Kidney (tissue), 14 donors: Measurements from ENCODE around the gene NECAB2. TPM values are rescaled to one million over a fixed set of nuclear protein-coding genes. Genes with fewer than 3 reads are reported as not detected.

ENCODE experiments used
- DNase-seq, 5 donors: peaks; one replicate each; pipeline ENCODE4 v3.0.0-alpha.2; 2013 to 2020
- FAIRE-seq: peaks from 2 replicates; lab custom pipeline; 2012; peaks lifted over from hg19 to GRCh38; lab: Jason Lieb, UNC
- H3K27ac ChIP-seq, 2 donors: one replicate each; pipeline ENCODE4 v1.7.0; 2013; ENCODE audit warnings: low read depth in 2 of 2, low read length in 2 of 2, inconsistent platforms in 1 of 2
- H3K27me3 ChIP-seq: one replicate; pipeline ENCODE4 v1.7.1; 2013; ENCODE audit warnings: low read length, inconsistent platforms; ENCODE audit not compliant: control insufficient read depth, insufficient read depth
- H3K36me3 ChIP-seq, 3 donors: one replicate each; pipeline versions ENCODE4 v1.7.0 to v1.7.1; 2013; ENCODE audit warnings: low read length in 3 of 3, control low read depth in 1 of 3, inconsistent platforms in 1 of 3; ENCODE audit not compliant: insufficient read depth in 3 of 3, control insufficient read depth in 2 of 3
- H3K4me1 ChIP-seq, 3 donors: one replicate each; pipeline versions ENCODE4 v1.7.0 to v1.7.1; 2013; ENCODE audit warnings: low read length in 3 of 3, inconsistent platforms in 1 of 3, low read depth in 1 of 3; ENCODE audit not compliant: control insufficient read depth in 2 of 3, insufficient read depth in 2 of 3
- H3K4me3 ChIP-seq, 3 donors: one replicate each; pipeline versions ENCODE4 v1.7.0 to v1.8.1; 2013; ENCODE audit warnings: low read length in 3 of 3, control low read depth in 1 of 3, inconsistent platforms in 1 of 3
- H3K9ac ChIP-seq, 3 donors: one replicate each; pipeline versions ENCODE4 v1.7.0 to v1.7.1; 2013; ENCODE audit warnings: low read length in 3 of 3, control low read depth in 1 of 3, inconsistent platforms in 1 of 3
- H3K9me3 ChIP-seq, 3 donors: one replicate each; pipeline versions ENCODE4 v1.7.0 to v1.7.1; 2013; ENCODE audit warnings: low read length in 3 of 3, control low read depth in 1 of 3, inconsistent platforms in 1 of 3; ENCODE audit not compliant: control insufficient read depth in 2 of 3, insufficient read depth in 1 of 3
- CTCF ChIP-seq: IDR thresholded peaks from 3 replicates; pipeline ENCODE4 v1.5.1; 2012; ENCODE audit warnings: mild to moderate bottlenecking, moderate library complexity, borderline replicate concordance; ENCODE audit not compliant: insufficient read depth; ENCODE audit errors: extremely low read depth
- intact Hi-C: fragments of 100-400 bp; cut with DNase I; formaldehyde crosslinking; loops from one replicate; pipeline ENCODE4 v1.11.1; 2022
- polyA plus RNA-seq: library from polyadenylated mRNA; stranded (reverse); fragments of 350-450 nt; fragmentation: Illumina TruSeq; extraction: RNeasy Lipid Tissue Mini Kit (QIAGEN cat#74804); gene quantifications from one replicate; pipeline ENCODE4 v1.2.3, GENCODE V29; 2014; ENCODE audit warnings: low read depth, low replicate concordance; ENCODE audit not compliant: insufficient read depth
- total RNA-seq: library from RNA; stranded (reverse); fragmentation: NEBNext Ultra II Directional; extraction: Animal tissue kit (Norgen Biotek cat#: 25700); gene quantifications from one replicate; pipeline ENCODE4 v1.2.1, GENCODE V29; 2021
- donor health status: control.
- donor health status: control.
- donor health status: control.
- donor health status: control.
- donor health status: control.
- donor health status: DM: yes; HTN: yes; CAD: no.
- donor health status: Normal renal cell carcinoma (clear cell type).

NECAB2 gene
- total and polyA plus RNA-seq, 2 donors from 2014 or later: 0.82 to 47.0 TPM

GRCh38 chr16:83954577-83955016 is 13.4 kb upstream of the NECAB2 start:
- TF ChIP-seq CTCF: no peak
- H3K9ac ChIP-seq: peak overlapping the region in 1 of 3 donors; percentile 94
- FAIRE-seq: no peak
- intact Hi-C loops: no loop called here
- H3K9me3 ChIP-seq: no peaks in the 10 kb centered on the region
- H3K27me3 ChIP-seq: no peaks in the 10 kb centered on the region
- peak overlapping the region in 2 of 3 donors; percentile 82 to 91 for H3K4me3 ChIP-seq
- DNase-seq: peak in 3 of 5 donors; percentile 31 to 78 (median 40)
- H3K4me1 ChIP-seq: peaks cover 0 to 19% (median 7%) of the 10 kb centered on the region in 3 donors
- H3K36me3 ChIP-seq: peaks cover 0 to 12% (median 5%) of the 10 kb centered on the region in 3 donors
- peak overlapping the region in 1 of 2 donors; percentile 18 for H3K27ac ChIP-seq

- no peak overlapping the region for H3K4me3 ChIP-seq
- intact Hi-C loops: no loop called here
- H3K4me1 ChIP-seq: peaks cover 0 to 19% (median 7%) of the 10 kb centered on the region in 3 donors
- H3K27ac ChIP-seq: no peak overlapping the region
- no peak for FAIRE-seq
- H3K36me3 ChIP-seq: peaks cover 0 to 14% (median 14%) of the 10 kb centered on the region in 3 donors
- no peaks in the 10 kb centered on the region for H3K27me3 ChIP-seq
- no peak overlapping the region for H3K9ac ChIP-seq
- TF ChIP-seq CTCF: no peak
- no peaks in the 10 kb centered on the region for H3K9me3 ChIP-seq
- DNase-seq: peak in 1 of 5 donors; percentile 69
Measured at GRCh38 chr16:83955218-83956130, 12.6 kb upstream of the NECAB2 start.

GRCh38 chr16:83956336-83957289 is 11.4 kb upstream of the NECAB2 start:
- TF ChIP-seq CTCF: peak; percentile 70
- FAIRE-seq (no peak), DNase-seq (peak; percentile 85 to 90 (median 89))
- Histone ChIP-seq H3K27me3 (no peaks in the 10 kb centered on the region), H3K36me3 (peaks cover 0 to 21% (median 14%) of the 10 kb centered on the region in 3 donors), H3K27ac (no peak overlapping the region), H3K4me3 (no peak overlapping the region), H3K9ac (no peak overlapping the region), H3K4me1 (peaks cover 0 to 19% (median 7%) of the 10 kb centered on the region in 3 donors), H3K9me3 (no peaks in the 10 kb centered on the region)
- intact Hi-C loops: no loop called here
